ENCODE data around the gene SDF4.
A peak's percentile ranks its signal among the peaks of the same experiment; 100 is the strongest.
"Not testable (repeated sequence)": the region's sequence is repeated elsewhere in the genome, so short reads cannot be mapped to it uniquely, and the experiment has no call there.

SDF4 gene

DNA sequence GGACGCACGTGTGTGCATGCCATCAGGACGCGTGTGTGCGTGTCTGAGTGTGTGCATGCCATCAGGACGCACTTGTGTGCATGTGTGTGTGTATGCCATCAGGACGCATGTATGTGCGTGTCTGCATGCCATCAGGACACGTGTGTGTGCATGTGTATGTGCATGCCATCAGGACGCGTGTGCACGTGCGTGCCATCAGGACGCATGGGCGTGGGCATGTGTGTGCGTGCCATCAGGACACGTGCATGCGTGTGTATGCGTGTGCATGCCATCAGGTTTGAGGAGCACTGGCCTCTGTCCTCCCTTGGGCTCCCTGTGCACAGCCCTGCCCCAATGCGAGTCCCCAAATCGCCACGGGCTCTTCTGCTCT is 27.3 kb upstream of the SDF4 start:
- no peak for DNase-seq

DNA sequence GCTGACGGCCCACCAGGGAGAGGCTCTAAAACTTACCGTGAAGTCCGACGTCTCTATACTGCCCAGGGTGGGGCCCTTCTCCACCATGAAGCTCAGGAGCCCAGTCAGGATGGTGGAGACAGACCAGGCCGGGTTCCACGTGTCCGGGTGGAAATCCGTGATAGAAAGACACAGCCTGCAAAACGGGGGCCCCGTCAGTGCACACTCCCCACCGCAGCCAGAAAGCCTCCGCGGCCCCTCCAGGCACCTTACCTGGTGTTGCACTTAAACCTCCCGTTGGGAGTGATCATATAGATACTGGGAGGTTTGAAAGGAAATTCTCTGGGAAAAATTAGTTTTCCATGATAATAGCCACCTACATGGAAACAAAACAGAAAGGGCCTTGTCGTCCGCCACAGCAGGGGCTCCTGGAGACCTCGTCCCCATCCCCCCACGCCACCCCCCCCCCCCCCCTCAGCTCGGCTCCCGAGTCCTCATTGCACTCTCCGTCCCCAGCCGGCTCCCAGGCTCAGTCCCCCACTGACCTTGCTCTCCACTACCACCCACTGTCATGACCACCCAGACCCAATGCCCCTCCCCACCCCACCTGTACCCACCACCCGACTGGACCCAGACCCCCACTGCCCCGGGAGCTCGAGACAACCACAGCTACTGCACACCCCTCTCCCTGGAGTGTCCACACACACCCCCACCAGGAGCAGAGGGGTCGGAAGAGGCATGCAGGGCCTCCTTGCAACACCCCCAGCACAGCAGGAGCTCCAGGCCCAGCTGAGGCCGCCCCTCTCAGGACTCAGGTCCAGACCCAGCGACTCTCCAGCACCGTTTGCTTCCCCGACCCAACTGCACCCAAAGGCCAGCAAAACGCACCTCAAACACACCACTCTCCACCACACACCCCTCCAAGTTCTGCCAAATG is 25.4 kb upstream of the SDF4 start:
- no peak for DNase-seq

GRCh38 chr1:1255611-1256010 is 23.8 kb upstream of the SDF4 start:
- no peak for DNase-seq

DNA sequence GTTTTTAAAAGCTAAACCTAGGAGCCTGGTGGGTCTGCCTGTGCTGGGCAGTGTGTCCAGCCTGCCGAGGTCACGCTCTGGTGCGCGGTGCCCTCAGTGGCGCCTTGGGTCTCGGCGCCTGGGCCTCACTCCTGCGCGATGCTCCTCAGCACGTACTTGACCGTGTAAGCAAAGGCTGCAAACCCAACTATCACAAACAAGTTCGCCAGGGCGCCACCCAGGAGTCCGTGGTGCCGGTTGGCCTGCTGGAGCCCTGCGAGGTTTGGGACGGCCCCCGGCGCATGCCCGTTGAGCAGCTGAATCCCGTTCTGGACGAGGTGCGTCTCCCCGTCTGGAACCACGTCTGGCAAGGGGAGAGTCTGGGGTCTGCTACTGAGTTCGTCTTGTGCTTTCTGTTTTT is 23.3 kb upstream of the SDF4 start:
- no peak for DNase-seq

DNA sequence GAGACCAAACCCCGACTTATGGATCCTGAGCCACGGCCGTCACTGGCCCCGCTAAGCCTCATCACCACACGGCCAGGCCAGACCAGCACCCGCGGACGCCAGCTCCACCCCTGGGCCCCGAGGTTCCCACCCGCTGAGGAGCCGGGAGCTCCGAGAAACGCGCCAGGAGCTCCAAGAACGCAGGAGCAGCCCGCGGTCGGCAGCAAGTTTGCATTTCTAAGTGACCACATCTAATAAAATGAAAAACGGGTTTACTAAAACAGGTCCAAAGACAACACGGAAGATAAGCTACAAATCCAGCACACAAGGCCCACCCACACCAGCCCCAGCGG is 22.8 kb upstream of the SDF4 start:
- no peak for DNase-seq

- DNase-seq, result no peak
These were observed 22.3 kb upstream of the SDF4 start for GRCh38 chr1:1253972-1254666.

- DNase-seq, result no peak
These were observed 21.5 kb upstream of the SDF4 start for GRCh38 chr1:1253314-1253713.

DNA sequence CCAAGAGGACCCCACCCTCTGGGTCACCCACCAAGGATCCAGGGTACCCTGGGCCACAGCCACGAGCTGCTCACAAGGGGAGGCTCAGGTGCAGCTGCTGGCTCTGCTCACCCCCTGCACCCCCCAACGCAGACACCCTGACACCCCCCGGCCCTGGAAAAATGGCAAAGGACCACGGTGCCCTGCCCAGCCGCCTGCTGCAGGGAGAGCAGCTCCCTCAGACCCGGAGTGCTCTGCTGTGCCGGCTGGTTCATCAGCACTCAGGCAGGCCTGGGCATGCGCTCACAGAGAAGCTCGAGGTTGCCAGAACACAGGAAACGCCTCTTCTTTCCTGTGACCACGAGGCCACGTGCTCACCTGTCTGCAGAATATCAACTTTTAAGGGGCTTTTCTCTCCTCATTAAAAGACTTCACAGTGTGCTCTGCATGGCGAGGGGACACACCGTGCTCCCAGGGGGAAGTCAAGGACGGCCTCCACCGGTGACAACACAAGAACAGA is 19.0 kb upstream of the SDF4 start:
- peak; percentile 78 for DNase-seq

DNA sequence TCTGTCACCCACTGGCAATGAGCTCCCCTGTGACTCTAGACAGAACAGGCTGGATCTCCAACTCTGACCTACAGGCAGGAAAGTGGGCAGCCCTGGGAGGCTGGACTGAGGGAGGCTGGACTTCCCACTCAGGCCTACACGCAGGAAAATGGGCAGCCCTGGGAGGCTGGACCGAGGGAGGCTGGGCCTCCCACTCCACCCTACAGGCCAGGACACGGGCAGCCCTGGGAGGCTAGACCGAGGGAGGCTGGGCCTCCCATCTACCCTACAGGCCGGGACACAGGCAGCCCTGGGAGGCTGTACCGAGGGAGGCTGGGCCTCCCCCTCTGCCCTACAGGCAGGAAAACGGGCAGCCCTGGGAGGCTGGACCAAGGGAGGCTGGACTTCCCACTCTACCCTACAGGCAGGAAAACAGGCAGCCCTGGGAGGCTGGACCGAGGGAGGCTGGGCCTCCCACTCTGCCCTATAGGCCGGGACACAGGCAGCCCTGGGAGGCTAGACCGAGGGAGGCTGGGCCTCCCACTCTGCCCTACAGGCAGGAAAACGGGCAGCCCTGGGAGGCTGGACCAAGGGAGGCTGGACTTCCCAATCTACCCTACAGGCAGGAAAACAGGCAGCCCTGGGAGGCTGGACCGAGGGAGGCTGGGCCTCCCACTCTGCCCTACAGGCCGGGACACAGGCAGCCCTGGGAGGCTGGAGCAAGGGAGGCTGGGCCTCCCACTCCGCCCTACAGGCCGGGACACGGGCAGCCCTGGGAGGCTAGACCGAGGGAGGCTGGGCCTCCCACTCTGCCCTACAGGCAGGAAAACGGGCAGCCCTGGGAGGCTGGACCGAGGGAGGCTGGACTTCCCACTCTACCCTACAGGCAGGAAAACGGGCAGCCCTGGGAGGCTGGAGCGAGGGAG is 16.5 kb upstream of the SDF4 start:
- not testable (repeated sequence) for DNase-seq

DNA sequence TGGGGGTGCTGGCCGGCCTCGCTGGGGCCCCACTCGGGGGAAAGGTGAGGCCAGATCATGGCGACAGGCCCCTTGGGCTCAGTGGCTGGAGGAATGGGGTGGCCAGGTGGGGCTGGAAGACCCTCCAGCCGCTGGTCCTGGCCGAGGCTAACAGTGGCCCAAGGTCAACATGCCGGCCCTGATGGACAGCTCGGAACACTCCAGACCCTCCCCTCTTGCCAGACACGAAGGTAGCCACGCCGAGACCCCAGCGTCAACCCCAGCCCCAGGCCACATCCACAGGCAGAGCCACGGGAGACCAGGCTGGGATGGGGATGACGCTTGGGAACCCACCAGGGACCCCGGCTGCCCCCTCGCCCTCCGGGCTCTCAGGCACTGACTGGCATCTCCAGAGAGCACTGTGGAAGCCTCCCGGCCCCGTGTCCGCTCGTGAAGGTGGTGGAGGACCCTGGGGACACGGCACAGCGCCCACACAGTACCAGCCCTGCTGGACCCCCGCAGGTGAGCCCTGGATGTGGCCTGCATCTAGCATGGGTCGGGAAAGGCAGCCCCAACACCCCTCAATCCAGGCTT is 15.6 kb upstream of the SDF4 start:
- DNase-seq, result no peak

DNA sequence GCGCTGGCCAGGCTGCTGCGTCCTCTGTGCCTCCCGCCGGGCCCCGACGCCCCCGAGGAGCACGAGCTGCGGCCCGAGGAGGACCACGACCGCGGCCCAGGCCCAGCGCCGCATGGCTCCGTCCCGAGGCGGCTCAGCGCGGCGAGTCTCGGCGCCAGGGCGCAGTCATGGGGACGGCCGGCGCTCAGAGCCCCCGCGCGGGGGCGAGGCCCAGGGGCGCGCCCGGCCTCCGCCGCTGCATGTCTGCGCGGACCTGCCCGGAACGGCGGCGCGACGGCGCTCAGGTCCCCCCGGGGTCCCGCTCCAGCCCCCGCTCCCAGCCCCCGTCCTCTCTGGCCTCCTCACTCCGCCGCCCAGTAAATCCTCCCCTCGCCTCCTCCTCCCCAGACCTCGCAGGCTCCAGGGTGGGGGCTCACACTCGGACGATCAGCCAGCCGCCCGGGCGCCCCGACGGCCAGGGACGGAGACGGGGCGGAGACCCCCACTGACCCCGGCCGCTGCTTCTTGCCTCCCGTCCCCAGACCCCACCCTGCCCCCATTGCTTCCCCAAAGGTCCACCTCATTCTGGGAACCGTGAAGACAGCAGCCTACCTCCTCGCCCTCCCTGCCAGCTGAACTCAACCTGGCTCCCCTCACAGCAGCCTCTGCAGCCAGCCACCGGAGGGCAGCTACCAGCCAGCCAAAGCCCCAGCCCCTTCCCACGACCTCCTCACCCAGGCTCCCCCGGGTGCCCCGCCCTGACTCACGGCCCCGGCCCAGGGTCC is 15.0 kb upstream of the SDF4 start, which contains the start of gene C1QTNF12:
Gene C1QTNF12 (minus strand): TSS at position 146 of the 764 bp plus-strand sequence. CDS start 32 bp downstream, at position 114.
- no peak for DNase-seq

- DNase-seq, result no peak
These were observed 14.2 kb upstream of the SDF4 start for GRCh38 chr1:1245817-1246576.

DNA sequence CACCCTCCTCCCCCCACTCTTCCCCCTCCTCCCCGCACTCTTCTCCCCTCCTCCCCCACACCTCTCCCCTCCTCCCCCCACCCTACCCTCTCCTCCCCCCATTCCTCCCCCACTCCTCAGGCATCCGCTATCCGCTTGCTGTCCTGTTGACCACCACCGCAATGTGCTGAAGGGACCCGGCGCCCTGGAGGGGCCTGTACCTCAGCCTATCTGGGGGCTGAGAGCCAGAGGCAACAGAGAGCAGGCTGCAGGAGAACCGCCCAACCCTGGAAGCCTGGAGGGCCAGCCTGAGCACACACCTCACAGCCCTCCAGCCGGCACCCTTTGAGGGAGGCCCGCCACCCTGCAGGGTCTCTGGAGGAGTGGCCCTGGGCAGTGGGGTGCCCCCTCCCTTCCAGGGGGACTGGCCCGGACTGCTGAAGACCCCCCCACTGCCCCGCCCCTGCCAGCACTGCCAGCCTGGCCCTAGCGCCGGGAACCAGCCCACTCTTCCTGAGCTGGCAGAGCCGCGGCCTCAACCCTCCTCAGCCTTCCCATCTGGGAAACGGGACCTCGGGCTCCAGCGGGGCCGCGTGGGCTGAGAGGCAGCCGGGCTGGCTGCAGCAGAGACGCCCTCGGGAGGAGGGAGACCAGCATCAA is 13.5 kb upstream of the SDF4 start:
- no peak for DNase-seq

DNA sequence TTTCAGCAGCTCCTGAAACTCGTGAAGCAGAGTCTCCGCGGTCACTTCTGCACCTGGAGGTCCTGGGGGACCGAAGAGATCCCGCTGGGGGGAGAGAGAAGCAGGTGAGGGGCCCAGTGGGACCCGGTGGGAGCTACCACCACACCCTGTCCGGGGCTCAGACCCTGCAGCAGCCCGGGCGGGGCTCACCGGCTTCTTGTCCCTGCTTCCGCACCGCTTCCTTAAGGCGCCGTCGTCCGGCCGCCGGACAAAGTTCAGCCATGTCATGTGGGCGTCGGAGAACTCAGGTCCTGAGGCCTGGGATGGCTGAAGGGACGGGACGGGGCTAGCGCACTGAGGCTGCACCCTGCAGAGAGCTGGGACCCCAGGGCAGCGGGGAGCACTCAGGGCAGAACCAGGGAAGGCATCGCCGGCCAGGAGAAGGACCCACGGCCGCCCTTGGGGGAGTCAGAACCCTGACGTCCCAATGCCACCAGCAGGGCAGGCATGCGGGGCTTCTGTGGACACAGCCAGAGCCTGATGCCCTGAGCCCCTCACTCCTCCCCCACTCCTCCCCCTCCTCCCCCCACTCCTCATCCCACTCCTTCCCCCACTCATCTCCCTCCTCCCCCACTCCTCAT is 12.5 kb upstream of the SDF4 start:
- DNase-seq, result no peak

GRCh38 chr1:1243807-1244191 is 12.0 kb upstream of the SDF4 start:
- DNase-seq, result no peak

GRCh38 chr1:1243266-1243660 is 11.5 kb upstream of the SDF4 start:
- DNase-seq, result no peak

DNA sequence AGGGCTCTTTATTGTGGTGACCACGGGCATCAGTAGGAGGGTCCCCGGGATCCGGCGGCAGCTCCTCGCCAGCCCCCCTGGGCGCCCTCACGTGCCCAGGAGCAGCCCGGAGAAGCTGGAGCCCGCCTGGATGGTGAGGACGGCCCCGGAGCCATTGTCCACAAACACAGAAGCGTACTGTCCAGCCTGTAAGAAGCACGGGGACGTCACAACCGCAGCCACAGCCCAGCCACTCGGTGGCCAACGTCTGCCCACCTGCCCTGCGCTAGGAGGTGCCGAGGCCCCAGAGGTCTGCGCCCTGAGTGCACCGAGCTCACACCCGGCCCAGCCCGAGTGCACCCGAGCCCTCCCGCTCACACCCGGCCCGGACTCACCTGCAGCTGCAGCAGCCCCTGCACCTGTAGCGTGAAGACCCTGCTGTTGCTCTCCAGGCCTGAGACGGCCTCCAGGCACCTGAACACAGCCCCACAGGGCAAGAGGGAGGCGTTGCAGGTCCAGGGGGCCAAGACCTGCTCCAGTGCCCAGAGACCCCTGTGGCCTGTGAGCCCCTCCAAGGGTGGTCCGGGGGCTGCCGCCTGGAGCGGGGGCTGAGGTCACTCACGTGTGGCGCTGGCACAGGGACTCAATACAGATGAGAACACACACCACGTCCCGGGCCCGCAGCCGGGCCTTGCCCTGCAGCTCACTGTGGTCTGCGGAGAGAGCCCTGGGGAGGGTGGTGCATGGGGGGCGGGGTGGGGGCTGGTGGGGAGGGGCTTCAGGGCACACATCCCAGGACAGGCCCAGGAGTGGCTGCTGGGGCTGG is 10.9 kb upstream of the SDF4 start:
- DNase-seq, result no peak

DNA sequence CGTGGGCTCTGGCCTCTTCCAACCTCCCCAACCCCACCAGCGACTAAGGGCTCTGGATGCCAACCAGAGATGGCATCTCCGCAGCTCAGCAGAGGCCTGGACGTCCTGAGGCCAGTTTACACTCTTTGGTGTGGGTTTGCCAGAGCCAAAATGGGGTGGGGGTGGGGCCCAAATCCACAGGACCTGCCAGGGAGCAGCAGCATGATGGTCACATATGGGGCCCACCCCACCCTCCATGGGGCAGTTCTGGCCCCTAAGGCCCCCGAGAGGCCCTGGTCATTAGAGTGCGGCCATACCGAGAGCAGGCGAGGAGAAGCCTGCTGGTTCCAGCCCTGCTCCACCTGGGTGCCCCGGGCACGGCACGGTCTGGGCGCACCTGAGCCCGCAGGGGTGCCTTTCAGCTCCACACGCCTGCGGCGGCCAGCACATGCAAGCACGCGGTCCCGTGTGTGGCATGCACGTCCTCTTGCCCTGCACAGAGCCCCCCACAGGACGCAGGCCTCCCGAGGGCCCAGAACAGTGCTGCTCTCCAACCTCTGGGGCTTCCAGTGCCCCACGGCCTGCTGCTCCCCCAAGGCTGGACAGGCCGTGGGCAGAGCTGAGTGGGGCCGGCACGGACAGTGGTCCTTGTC is 9.9 kb upstream of the SDF4 start:
- no peak for DNase-seq
